Measurements from ENCODE around the gene PCDHB5.

- TF ChIP-seq CTCF (conservative IDR thresholded peaks at IDR 0.05; ENCODE audit: low read length) (no peak), EZH2phosphoT487 (IDR thresholded peaks at IDR 0.05; ENCODE audit: borderline replicate concordance, low read depth, low read length) (no peak)
These were observed 33.9 kb upstream of the PCDHB5 start for GRCh38 chr5:141101059-141101458.
